GM21619 (cell line): ENCODE results near the gene LRRC39.
A peak's percentile ranks its signal among the peaks of the same experiment; 100 is the strongest.
"Not testable (repeated sequence)": the region's sequence is repeated elsewhere in the genome, so short reads cannot be mapped to it uniquely, and the experiment has no call there.

ENCODE experiments used
- ATAC-seq: cut with Tn5 transposase; IDR thresholded peaks from one replicate; pipeline ENCODE4 v1.9.1; 2021; ENCODE audit not compliant: unreplicated experiment

The LRRC39 gene

DNA sequence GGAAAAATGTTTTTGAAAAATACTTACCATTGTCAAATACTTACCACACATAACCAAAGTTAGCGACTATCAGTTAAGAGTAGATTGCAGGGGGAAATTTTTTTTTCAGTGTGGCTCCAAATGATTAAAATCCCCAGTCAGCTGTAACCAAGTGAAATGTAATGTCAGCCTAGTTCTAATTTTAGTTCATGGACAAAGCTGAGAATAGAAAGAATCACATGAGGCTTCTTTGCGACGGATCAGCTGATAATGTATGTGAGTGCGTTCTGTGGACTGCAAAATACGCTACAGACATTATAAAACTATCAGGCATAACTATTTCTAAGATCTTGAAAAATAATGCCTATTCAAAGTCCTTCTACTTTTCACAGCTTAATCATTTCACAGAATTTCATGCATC, at the start of gene LRRC39:
Gene LRRC39, minus strand, starts transcription at position 166 of the 400 bp plus-strand sequence. CDS start 9,740 bp downstream, outside the sequence.
- ATAC-seq = no peak

DNA sequence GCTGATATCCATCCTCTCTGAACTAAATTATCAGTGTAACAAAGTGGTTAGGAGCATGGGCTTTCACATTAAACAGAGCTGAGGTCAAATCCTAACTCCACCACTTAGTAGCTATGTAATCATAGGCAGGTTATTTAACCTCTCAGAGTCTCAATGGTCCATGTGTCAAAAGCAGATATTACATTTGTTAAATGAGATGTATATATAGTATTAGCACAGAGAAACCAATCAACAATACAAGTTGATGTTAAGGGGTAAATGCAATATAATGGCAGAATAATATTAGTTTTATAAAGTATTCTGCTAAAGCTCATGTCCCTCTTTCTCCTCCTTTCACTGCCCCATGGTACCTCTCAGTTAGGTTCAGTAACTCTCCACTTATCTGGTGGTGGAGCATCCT, 44.4 kb upstream of the LRRC39 start:
- no peak for ATAC-seq

DNA sequence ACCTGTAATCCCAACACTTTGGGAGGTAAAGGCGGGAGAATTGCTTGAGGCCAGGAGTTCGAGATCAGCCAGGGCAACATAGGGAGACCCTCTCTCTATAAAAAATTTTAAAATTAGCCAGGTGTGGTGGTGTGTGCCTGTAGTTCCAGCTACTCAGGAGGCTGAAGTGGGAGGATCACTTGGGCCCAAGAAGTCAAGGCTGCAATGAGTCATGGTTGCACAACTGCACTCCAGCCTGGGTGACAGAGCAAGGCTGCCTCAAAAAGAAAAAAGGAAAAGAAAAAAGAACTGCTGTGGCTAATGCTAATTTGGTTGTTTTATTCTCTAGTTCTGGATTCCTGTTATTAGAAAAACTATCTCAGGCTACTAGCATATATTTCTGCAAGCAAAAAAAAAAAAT, 41.8 kb upstream of the LRRC39 start:
- no peak for ATAC-seq

DNA sequence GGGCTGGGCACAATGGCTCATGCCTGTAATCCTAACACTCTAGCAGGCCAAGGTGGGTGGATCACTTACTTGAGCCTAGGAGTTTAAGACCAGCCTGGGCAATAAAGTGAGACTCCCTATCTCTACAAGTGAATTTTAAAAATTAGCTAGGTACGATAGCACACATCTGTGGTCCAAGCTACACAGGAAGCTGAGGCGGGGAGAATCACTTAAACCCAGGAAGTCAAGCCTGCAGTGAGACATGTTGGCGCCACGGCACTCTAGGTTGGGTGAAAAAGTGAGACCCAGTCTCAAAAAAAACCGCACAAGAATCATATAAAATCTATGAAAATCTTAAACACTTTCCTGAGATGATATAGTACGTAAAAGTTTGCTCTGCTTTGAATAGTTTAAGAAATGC, 41.4 kb upstream of the LRRC39 start:
- ATAC-seq = no peak

DNA sequence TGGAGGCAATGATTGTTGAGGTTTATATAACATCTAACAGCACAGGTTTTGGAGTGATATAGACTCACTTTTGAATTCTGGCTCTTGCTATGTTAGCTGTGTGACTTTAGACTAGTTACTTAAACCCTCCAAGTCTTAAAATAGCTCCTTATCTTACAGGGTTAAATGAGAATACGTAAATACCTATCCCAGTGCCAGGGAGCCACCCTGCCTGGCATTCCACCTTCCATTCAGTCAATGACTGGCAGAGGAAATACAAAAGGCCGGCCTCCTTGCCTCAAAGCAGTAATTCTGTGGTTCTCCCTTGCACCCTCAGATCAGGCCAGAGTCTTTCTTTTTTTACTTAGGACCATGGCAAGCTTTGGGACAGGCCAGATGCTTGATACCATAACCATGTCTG, 39.8 kb upstream of the LRRC39 start:
- ATAC-seq = no peak

DNA sequence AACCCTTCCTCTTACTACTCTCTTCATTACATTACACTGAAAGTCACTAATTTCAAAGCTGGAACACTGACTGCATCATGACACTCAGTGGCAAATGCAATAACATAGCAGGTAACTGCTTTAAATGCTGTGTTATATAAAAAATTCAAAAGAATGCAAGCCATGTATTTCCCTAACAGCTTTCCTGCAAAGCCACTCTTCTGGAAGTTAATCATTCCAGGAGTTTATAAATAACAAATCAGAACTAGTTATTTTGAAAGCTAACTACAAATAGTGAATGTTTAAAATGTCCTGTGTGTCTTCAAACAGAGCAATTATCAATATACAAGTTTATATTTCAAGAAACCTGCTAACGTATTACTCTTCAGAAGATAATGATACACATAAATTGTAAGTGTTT, 37.0 kb upstream of the LRRC39 start:
- no peak for ATAC-seq

DNA sequence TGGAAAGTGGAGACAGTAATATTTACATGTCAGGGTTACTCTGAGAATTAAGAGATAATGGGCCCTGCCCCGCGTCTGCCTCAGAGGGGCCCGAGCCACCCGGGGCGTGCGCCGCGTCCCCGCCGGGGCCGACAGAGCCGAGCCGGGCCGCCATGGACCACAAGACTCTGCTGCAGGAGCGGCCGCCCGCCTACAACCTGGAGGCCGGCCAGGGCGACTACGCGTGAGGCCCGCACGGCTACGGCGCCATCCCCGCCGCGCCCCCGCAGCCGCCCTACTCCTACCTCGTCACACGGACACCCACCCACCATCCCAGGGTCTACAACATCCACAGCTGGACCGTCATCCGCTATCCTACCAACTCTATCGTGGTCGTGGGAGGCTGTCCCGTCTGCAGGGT, 35.1 kb upstream of the LRRC39 start:
- ATAC-seq = no peak

DNA sequence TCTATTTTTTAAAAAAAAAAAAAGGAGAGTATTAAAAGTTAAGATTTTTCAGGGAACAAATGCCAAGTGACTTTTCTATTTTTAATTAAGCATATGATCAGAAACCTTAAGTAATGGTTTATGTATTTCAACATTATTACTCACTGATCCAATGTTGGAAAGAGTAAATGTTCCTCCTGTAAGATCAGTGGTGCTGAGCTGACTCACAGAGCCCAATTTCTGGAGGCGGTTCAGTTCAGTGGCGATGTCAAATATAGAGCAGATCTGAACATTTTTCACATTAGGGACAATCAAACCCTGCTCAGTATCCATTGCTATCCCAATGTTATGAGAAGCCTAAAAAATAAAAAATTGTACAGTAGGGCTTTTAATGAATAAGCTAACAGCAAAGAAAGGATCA, 28.2 kb upstream of the LRRC39 start:
- ATAC-seq = no peak

DNA sequence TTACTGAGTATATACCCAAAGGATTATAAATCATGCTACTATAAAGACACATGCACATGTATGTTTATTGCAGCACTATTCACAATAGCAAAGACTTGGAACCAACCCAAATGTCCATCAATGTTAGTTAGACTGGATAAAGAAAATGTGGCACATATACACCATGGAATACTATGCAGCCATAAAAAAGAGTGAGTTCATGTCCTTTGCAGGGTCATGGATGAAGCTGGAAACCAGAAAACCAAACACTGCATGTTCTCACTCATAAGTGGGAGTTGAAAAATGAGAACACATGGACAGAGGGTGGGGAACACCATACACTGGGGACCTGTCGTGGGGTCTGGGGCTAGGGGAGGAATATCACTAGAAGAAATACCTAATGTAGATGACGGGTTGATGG, 27.5 kb upstream of the LRRC39 start:
- ATAC-seq = not testable (repeated sequence)

DNA sequence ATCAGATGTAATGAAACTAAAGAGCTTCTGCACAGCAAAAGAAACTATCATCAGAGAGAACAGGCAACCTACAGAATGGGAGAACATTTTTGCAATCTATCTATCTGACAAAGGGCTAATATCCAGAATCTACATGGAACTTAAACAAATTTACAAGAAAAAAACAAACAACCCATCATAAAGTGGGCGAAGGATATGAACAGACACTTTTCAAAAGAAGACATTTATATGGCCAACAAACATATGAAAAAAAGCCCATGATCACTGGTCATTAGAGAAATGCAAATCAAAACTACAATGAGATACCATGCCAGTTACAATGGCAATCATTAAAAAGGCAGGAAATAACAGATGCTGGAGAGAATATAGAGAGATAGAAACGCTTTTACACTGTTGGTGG, 27.0 kb upstream of the LRRC39 start:
- ATAC-seq = not testable (repeated sequence)

DNA sequence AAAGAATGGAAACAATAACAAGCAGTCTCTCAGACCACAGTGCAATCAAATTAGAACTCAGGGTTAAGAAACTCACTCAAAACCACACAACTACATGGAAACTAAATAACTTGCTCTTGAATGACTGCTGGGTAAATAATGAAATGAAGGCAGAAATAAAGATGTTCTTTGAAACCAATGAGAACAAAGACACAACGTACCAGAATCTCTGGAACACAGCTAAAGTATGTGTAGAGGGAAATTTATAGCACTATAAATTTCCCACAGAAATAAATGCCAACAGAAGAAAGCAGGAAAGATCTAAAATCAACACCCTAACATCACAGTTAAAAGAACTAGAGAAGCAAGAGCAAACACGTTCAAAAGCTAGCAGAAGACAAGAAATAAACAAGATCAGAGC, 24.6 kb upstream of the LRRC39 start:
- ATAC-seq = not testable (repeated sequence)

DNA sequence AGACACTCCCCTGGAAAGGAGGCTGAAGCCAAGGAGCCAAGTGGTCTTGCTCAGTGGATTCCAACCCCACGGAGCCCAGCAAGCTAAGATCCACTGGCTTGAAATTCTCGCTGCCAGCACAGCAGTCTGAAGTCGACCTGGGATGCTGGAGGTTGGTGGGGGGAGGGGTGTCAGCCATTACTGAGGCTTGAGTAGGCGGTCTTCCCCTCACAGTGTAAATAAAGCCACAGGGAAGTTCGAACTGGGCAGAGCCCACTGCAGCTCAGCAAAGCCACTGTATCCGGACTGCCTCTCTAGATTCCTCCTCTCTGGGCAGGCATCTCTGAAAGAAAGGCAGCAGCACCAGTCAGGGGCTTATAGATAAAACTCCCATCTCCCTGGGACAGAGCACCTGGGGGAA, 22.0 kb upstream of the LRRC39 start:
- ATAC-seq = not testable (repeated sequence)

DNA sequence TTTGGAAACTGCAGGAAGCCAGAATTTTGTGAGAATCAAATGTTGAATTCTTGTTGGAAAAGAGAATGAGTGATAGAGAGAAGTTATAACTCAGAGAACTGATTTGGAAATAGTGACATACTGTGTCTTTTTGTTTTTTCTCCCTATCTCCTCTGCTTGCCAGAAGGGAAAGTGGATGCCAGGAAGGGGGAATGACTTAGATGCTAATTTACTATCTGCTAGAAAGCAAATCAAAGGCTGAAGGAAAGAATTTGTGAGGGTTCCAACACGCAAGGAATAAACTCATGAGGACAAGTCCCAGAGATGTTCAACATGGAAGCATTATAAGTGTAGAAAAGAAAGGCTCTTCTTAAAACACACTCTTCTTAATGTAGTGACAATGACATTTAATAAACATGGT, 20.5 kb upstream of the LRRC39 start:
- ATAC-seq = no peak

DNA sequence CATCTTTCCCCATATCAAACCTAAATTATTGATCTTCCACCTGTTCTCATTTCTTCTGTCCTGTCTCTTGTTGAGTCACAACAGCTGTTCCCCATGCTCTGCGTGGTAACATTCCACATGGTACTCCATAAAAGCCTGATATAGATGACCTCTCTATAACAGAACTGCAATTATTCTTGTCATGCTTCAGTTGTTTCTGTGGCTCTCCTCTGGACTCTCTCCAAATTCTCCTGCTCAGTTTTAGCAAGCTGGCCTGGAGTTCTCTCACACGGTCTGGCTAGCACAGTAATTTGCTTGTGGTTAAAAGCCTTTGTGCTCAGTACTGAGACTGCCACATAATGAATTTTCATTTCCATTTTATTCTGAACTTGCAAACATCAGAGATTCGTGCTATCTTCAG, 10.6 kb upstream of the LRRC39 start:
- peak; percentile 45 for ATAC-seq

DNA sequence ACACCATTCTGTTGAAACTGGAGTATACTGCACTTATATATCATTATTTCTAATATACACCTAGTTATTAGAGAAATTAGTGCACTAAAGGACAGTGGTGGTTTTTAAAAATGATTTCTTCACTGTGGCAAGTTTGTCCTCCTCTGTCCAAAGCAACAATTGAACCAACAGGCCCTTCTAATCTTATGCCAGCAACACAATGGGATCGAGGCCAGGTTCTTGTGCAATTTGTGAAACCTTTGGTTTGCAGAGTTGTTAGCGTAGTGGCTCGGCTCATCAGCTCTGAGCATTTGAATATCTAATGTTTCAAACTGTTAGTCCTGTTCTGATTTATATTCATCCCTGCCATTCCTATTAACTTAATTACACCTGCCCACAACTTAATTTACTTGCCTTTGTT, 9.9 kb upstream of the LRRC39 start:
- no peak for ATAC-seq

DNA sequence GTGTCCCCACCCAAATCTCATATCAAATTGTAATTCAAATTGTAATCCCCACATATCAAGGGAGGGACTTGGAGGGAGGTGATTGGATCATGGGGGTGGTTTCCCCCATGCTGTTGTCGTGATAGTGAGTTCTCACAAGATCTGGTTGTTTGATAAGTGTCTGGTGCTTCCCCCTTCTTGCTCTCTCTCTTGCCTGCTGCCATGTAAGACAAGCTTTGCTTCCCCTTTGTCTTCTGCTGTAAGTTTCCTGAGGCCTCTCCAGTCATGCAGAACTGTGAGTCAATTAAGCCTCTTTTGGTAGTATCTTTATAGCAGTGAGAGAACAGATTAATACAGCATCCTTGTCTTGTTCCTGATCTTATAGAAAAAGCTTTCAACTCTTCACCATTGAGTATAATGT, 6.5 kb upstream of the LRRC39 start:
- peak; percentile 71 for ATAC-seq

DNA sequence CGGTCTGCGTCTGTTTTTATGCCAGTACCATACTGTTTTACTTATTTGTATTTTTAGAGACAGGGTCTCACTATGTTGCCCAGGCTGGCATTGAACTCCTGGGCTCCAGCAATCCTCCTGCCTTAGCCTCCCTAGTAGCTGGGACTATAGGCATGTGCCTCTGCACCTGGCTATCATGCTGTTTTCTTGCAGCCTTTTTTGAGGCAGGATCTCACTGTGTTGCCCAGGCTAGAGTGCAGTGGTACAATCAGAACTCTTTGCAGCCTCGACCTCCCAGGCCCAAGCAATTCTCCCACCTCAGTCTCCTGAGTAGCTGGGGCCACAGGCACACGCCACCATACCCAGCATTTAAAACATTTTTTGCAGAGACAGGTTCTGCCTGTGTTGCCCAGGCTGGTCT, 5.3 kb upstream of the LRRC39 start:
- ATAC-seq = no peak

DNA sequence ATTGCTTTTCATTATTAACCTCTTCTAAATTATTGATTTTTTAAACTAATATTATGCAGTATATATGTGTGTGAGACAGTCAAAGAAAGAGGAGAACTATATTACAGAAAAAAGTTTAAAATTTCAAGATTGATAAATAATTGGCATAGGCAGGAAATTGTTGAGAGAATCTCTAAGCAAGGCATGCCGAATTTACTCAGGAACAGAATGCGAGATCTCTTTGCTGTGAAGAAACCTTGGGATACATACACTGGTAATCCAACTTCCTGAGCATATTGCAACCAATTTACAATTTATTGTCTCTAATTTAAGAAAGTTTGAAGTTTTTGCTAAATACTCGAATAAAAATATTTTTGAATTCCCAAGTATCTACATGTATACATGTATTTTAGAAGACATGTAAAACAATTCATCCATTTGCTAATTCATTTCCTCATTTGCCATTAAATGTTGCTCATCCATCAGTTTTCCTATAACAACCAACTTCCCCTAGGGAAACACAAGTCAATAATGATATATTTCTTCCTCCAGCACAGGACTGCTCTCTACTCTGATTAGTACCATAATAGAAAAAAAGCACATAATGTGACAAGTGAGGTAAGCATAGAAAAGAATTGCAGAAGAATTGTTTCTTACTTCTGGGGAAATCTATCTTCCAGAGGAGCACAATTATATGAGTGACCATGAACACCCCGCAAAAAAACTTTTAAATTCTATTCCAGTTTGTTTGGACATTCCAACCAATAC, 588 bp downstream of the LRRC39 start:
- no peak for ATAC-seq

DNA sequence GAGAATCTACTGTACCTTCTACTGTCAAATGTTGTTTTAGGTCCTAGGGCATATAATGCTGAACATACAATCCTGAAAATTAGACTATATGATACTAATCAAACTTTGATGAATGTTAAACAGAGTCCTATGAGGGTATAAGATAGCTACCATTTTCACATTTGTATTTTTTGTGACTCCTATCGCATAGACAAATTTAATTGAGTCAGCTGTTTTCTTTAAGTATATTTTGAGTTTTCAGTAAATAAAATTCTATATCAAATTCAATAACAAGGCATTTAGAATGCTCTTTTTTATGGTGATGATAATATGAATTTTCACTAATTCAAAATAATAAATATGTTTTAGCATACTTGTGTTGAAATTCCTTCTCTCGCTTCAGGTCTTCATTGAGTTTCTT, 10.0 kb downstream of the LRRC39 start:
- no peak for ATAC-seq

DNA sequence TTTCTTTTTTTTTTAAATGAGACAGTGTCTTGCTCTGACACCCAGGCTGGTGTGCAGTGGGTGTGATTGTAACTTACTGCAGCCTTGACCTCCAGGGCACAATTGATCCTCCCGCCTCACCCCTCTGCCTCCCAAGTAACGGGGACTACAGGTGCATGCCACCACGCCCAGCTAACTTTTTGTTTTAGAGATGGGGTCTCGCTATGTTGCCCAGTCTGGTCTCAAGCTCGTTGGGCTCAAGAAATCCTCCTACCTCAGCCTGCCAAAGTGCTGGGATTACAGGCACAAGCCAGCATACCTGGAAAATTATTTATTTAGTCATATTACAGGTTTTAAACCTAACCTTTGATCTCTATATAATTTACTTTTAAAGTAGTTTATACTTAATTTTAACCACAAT, 13.4 kb downstream of the LRRC39 start:
- no peak for ATAC-seq

DNA sequence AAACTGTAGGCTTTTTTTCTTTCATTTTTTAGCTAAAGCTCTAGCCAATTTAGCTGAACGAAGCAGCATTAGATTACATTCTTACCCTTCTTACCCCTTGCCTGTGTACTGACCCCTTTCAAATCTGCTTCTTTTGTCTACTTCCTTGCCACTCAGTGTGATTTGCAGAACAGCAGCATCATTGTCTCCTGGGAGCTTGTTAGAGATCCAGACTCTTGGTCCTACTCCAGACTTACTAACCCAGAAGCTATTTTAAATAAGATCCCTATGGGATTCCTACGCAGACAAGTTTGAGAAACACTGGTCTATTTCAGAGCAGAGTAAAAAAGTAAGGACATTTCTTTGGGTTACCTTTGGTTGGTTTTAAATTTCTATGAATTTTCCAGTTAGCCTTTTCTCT, 13.8 kb downstream of the LRRC39 start:
- no peak for ATAC-seq

DNA sequence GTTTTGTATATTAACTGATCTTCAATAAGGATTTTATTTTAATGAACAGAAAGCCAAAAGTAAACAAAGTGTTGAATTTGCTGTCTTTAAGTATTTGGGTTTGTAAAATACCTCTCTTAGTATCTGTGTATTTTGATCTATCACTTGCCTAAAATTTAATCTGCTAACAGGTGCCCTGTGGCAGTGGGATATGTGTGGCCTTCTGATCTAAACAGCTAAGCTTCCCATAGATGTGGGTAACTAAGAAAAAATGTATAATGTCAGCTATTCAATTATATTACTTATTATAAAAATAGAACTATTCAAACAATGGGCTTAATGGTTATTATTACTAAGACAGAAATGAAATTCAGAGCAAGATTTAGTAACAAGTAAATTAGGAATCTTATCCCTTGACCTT, 15.2 kb downstream of the LRRC39 start:
- no peak for ATAC-seq

DNA sequence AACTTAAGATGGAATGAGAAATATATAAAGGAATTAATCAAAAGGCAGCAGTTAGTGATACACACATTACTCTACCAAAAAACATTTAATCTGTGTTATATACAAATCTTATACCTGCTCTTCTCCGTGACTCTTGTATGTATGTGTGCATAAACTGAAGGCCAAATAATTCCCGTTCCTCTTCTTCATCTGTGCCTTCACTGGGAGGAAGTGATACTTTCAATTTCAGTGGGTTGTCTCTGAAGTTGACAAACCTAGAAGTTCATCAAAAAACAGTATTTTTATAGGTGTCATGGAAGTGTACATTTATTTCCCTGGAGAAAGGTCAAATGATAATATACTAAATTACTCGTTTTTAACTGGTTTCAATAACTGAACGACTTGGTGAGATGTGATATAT, 25.8 kb downstream of the LRRC39 start:
- ATAC-seq = no peak
